Thymus (tissue), 11 donors: ENCODE results near the gene FRAS1. TPM values are rescaled to one million over a fixed set of nuclear protein-coding genes. Genes with fewer than 3 reads are reported as not detected.

Source experiments
- DNase-seq, 9 donors: peaks; one replicate each; pipeline ENCODE4 v3.0.0-alpha.2; 2013; ENCODE audit warnings: low spot score in 9 of 9, low read depth in 6 of 9, missing footprints in 1 of 9
- H3K27ac ChIP-seq, 2 donors: one replicate each; pipeline ENCODE4 v1.5.1; 2013; ENCODE audit warnings: control low read depth in 1 of 2, low read depth in 1 of 2, low read length in 1 of 2, mild to moderate bottlenecking in 1 of 2, moderate library complexity in 1 of 2
- H3K27me3 ChIP-seq, 2 donors: one replicate each; pipeline ENCODE4 v1.5.1; 2013; ENCODE audit warnings: low read length in 1 of 2; ENCODE audit not compliant: control insufficient read depth in 2 of 2, insufficient read depth in 1 of 2
- H3K36me3 ChIP-seq, 2 donors: one replicate each; pipeline ENCODE4 v1.5.1; 2013; ENCODE audit warnings: low read length in 1 of 2, mild to moderate bottlenecking in 1 of 2, moderate library complexity in 1 of 2; ENCODE audit not compliant: control insufficient read depth in 2 of 2, insufficient read depth in 2 of 2
- H3K4me1 ChIP-seq, 2 donors: one replicate each; pipeline ENCODE4 v1.5.1; 2013; ENCODE audit warnings: low read length in 2 of 2; ENCODE audit not compliant: control insufficient read depth in 2 of 2, insufficient read depth in 2 of 2
- H3K4me3 ChIP-seq, 2 donors: one replicate each; pipeline ENCODE4 v1.5.1; 2013; ENCODE audit warnings: low read length in 2 of 2, control low read depth in 1 of 2, mild to moderate bottlenecking in 1 of 2
- H3K9me3 ChIP-seq, 2 donors: one replicate each; pipeline ENCODE4 v1.5.1; 2013; ENCODE audit warnings: low read length in 1 of 2, mild to moderate bottlenecking in 1 of 2; ENCODE audit not compliant: control insufficient read depth in 2 of 2, insufficient read depth in 1 of 2
- WGBS: extraction: QIAGEN DNeasy Blood & Tissue Kit; methylation state at CpG from one replicate; pipeline ENCODE4 v1.1.7; 2013; 5-methylcytosine and 5-hydroxymethylcytosine counted together
- polyA plus RNA-seq: library from polyadenylated mRNA; stranded (reverse); fragments of 200-250 nt; gene quantifications from one replicate; pipeline ENCODE4 v1.2.3, GENCODE V29; 2013
- total RNA-seq: library from RNA; stranded (reverse); fragments of 120-200 nt; gene quantifications from one replicate; pipeline ENCODE4 v1.2.4, GENCODE V29; 2013
- donor health status: healthy.

Gene FRAS1
- total and polyA plus RNA-seq, 2 donors = 1.0 to 1.6 TPM

DNA sequence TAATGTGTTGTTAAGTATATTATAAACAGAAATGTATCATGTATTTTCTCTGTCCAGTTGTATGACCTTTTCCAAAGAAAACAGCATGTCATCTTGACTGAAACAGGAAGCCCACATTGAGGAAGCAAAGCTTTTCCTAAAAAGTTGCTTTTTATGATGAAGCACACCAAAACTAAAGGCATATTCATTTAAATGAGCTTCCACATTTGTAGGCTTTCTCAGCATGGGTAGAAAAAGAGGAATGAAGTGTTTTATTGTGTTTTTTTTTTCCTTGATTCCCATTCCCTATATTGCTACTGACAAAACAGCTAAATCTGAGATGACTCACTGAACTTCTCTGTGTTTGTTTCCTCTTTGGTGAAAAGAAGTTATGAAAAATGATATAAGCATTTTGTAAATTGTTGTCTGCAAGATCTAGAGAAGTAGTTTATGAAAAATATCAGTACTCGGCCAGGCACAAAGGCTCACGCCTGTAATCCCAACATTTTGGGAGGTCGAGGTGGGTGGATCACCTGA lies 32.5 kb upstream of the FRAS1 start:
- Histone ChIP-seq H3K36me3 (no peaks in the 10 kb centered on the region), H3K4me3 (no peak overlapping the region), H3K9me3 (no peaks in the 10 kb centered on the region), H3K27ac (no peak overlapping the region), H3K4me1 (no peaks in the 10 kb centered on the region), H3K27me3 (no peaks in the 10 kb centered on the region)
- WGBS = 96% methylated on average over 3 of the region's 3 CpGs
- DNase-seq = no peak

DNA sequence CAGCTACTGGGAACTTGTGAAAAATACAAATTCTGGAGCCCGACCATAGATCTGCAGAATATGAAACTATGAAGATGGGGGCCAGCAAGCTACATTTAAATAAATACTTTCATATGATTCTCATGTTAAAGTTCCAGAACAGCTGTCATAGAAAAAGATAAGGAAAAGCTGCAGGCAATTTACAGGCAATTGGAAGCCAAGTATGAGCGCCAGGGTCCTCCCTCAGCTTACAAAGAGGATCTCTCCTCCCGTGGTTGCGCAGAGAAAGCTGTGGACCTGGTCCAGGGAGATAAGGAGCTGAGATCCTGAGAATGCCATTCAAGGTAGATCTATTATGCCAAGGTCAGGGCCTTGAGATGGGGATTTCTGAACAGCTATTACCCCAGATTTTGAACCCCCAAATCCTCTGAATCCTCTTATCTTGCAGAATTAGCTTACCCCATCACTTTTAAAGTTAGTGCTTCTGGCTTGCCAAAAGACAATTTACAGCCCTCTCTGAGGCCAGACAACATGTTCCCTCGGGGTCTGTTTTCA lies 25.6 kb upstream of the FRAS1 start:
- no peak for DNase-seq

DNA sequence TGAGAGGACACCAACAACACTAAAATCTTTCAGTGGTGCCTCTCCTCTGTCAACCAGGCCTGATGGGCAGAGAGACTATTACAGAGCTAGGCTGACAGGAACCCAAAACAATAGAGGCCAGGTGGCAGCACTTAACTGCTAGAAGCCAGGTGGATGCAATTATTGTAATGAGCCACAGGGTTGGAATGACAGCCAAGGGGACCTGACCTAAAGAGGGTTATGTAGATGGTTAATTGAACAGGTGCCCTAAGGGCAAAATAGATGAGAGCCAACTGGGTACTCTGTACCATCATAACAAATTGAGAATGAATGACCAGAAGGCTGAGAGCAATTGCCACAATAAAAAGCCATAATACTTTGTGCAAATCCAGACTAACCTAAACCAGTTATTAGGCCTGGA lies 24.7 kb upstream of the FRAS1 start:
- no peak for DNase-seq
- Histone ChIP-seq H3K4me3 (no peak overlapping the region), H3K4me1 (no peaks in the 10 kb centered on the region), H3K27me3 (no peaks in the 10 kb centered on the region), H3K36me3 (no peaks in the 10 kb centered on the region), H3K27ac (no peak overlapping the region), H3K9me3 (no peaks in the 10 kb centered on the region)

More for the DNA sequence above, 25.6 kb upstream of the FRAS1 start:
- WGBS = 94% methylated on average over 5 of the region's 5 CpGs
- Histone ChIP-seq H3K4me3 (no peak overlapping the region), H3K36me3 (no peaks in the 10 kb centered on the region), H3K27ac (no peak overlapping the region), H3K27me3 (no peaks in the 10 kb centered on the region), H3K9me3 (no peaks in the 10 kb centered on the region), H3K4me1 (no peaks in the 10 kb centered on the region)

DNA sequence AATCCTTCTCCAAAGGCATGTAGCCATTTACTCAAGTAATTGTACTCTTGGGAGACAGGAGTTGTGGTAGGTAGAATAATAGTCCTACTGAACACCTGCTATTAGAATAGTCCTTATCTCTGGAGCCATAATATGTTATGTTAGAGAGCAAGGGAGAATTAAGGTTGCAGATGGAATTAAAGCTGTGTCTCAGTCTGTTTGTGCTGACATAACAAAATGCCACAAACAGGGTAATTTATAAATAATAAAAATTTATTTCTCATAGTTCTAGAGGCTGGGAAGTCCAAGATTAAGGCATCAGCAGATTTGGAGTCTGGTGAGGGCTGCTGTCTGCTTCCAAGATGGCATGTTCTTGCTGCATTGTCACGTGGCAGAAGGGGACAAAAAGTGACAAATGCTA lies 24.2 kb upstream of the FRAS1 start:
- WGBS = 86% methylated on average over 1 of the region's 1 CpG
- H3K27me3 ChIP-seq = no peaks in the 10 kb centered on the region
- H3K9me3 ChIP-seq = no peaks in the 10 kb centered on the region
- no peaks in the 10 kb centered on the region for H3K4me1 ChIP-seq
- no peak overlapping the region for H3K4me3 ChIP-seq
- no peak overlapping the region for H3K27ac ChIP-seq
- H3K36me3 ChIP-seq = no peaks in the 10 kb centered on the region
- no peak for DNase-seq

DNA sequence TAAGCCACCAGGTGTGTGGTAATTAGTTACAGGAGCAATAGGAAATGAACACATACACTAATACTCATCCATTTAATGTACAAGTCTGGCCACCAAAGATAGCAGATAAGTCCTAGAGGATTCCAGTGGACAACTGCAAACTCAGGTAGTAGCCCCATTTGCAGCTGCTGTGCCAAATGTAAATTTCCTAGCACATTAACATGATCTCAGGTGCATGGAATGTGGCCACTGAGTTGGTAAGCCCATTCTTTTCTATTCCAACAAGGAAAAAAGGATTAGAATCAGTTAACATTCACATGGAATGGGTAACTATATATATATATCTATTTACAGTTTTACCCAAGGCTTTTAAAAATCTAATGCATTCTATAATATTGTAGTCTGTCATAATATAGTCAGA lies 23.3 kb upstream of the FRAS1 start:
- Histone ChIP-seq H3K36me3 (no peaks in the 10 kb centered on the region), H3K4me3 (no peak overlapping the region), H3K4me1 (no peaks in the 10 kb centered on the region), H3K27ac (no peak overlapping the region), H3K27me3 (no peaks in the 10 kb centered on the region), H3K9me3 (no peaks in the 10 kb centered on the region)
- no peak for DNase-seq

DNA sequence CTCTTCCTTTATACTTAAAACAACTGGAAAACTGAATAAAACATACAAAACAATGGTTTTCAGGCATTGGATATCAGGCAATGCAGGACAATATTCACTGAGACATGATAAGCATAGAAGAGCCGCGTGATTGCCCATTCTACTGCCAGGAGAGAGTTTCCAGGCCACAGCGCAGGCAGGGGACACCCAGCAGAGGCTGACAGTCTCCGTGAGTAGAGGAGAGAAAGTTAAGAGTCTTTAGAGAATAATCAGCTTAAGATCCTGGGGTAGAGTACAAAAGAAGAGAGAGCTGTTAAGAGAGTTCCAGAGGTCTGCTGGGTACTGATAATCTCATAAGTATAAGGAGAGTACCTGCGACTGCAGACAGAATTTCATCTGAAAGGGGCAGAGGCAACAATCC lies 18.4 kb upstream of the FRAS1 start:
- Histone ChIP-seq H3K9me3 (no peaks in the 10 kb centered on the region), H3K4me1 (no peaks in the 10 kb centered on the region), H3K36me3 (no peaks in the 10 kb centered on the region), H3K27ac (no peak overlapping the region), H3K4me3 (no peak overlapping the region), H3K27me3 (no peaks in the 10 kb centered on the region)
- 96% methylated on average over 5 of the region's 5 CpGs for WGBS
- DNase-seq = no peak

DNA sequence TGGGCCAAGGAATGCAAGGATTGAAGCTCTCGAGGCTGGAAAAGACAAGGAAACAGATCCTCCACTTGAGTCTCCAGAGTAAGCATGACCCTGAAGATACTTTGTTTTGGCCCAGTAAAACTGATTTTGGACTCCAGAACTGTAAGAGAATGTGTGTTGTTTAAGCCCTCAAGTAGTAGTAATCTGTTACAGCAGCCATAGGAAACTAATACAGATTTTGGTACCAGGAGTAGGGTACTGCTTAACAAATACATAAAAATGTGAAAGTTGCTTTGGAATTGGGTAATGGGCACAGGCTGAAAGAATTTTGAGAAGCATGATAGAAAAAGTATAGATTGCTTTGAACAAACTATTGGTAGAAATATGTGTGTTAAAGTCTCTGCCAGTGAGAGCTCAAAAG lies 17.4 kb upstream of the FRAS1 start:
- no peaks in the 10 kb centered on the region for H3K9me3 ChIP-seq
- H3K4me1 ChIP-seq = no peaks in the 10 kb centered on the region
- H3K4me3 ChIP-seq = no peak overlapping the region
- DNase-seq = no peak
- H3K27me3 ChIP-seq = no peaks in the 10 kb centered on the region
- no peaks in the 10 kb centered on the region for H3K36me3 ChIP-seq
- WGBS = 85% methylated on average over 1 of the region's 1 CpG
- H3K27ac ChIP-seq = no peak overlapping the region

DNA sequence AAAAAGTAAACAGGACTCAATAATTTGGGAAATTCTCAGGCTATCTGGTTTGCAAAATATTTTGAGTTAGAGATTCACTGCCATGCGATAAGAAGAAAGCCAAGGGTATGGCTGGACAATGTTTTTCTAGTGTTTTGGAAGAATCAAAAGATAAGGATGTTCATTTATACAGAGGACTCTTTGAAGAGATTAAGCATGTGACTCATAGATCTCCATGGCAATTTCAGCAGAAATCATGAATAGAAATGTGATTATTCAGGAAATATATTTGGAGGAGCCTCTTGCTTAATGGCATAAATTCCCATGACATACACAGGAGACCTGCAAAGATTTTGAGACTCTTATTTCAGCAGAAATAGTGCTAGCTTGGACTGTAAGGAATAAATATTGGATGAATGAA lies 16.7 kb upstream of the FRAS1 start:
- Histone ChIP-seq H3K36me3 (no peaks in the 10 kb centered on the region), H3K27me3 (no peaks in the 10 kb centered on the region), H3K9me3 (no peaks in the 10 kb centered on the region), H3K4me3 (no peak overlapping the region), H3K27ac (no peak overlapping the region), H3K4me1 (no peaks in the 10 kb centered on the region)
- DNase-seq = no peak
- 97% methylated on average over 1 of the region's 1 CpG for WGBS

DNA sequence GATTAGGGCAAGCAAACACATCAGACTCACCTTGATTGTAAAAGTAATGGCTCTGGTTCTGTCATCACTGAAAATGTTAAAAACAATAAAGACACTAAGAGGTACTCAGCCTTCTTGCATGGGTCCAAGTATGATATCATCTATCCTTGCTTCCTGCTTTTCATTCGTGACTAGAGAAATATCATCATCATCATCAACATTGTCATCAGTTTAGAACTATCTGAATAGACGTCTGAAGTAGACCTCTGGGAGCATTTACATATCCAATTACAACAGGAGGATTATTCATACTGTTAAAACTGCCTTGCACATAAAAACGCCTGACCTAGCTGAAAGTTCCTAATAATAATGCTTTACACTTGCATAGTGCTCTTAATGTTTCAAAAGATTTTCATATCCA lies 9.8 kb upstream of the FRAS1 start:
- no peak overlapping the region for H3K27ac ChIP-seq
- 92% methylated on average over 3 of the region's 3 CpGs for WGBS

More for the DNA sequence above, 9.8 kb upstream of the FRAS1 start:
- Histone ChIP-seq H3K27me3 (no peaks in the 10 kb centered on the region), H3K4me1 (no peaks in the 10 kb centered on the region), H3K9me3 (no peaks in the 10 kb centered on the region), H3K4me3 (no peak overlapping the region), H3K36me3 (no peaks in the 10 kb centered on the region)
- DNase-seq = no peak
